Neural cell (in vitro differentiated cells): Measurements from ENCODE around the gene DNAJB11. TPM values are rescaled to one million over a fixed set of nuclear protein-coding genes. Genes with fewer than 3 reads are reported as not detected.

Experiments
- H2AFZ ChIP-seq: fragments of 200-600, 300-800 bp; sonication (generic), shearing (Covaris generic); 2 replicates; pipeline ENCODE4 v1.6.0; 2014; ENCODE audit warnings: low read depth, mild to moderate bottlenecking, antibody characterized with exemption, low read length, moderate library complexity
- H3F3A ChIP-seq: fragments of 200-600 bp; shearing (Covaris generic); 2 replicates; pipeline ENCODE4 v1.6.1; 2016; ENCODE audit warnings: mild to moderate bottlenecking, moderate library complexity, mixed read lengths, antibody characterized with exemption, low read length; ENCODE audit not compliant: insufficient read depth, poor library complexity, severe bottlenecking
- H3K27ac ChIP-seq: fragments of 200-600, 300-800 bp; sonication (generic), shearing (Covaris generic); 2 replicates; pipeline ENCODE4 v1.5.1; 2014; ENCODE audit warnings: mild to moderate bottlenecking, low read length, moderate library complexity
- H3K27me3 ChIP-seq: fragments of 300-800, 200-600 bp; sonication (generic), shearing (Covaris generic); 2 replicates; pipeline ENCODE4 v1.6.0; 2014; ENCODE audit warnings: mild to moderate bottlenecking, low read depth, low read length, moderate library complexity; ENCODE audit not compliant: insufficient read depth
- H3K36me3 ChIP-seq: fragments of 300-800, 200-600 bp; sonication (generic), shearing (Covaris generic); 2 replicates; pipeline ENCODE4 v1.5.1; 2014; ENCODE audit warnings: mild to moderate bottlenecking, antibody characterized with exemption, low read length, moderate library complexity; ENCODE audit not compliant: insufficient read depth
- H3K4me2 ChIP-seq: fragments of 300-800, 200-600 bp; sonication (generic), shearing (Covaris generic); 2 replicates; pipeline ENCODE4 v1.6.0; 2014; ENCODE audit warnings: mild to moderate bottlenecking, low read length
- H3K4me3 ChIP-seq: fragments of 300-800, 200-600 bp; sonication (generic), shearing (Covaris generic); 2 replicates; pipeline ENCODE4 v1.5.1; 2014; ENCODE audit warnings: mild to moderate bottlenecking, low read length, moderate library complexity
- H3K79me2 ChIP-seq: fragments of 200-600 bp; shearing (Covaris generic); replicated peaks from 2 replicates; pipeline ENCODE4 v1.6.0; 2014; ENCODE audit warnings: mild to moderate bottlenecking, low read length, moderate library complexity; ENCODE audit not compliant: insufficient read depth
- H3K9ac ChIP-seq: fragments of 300-800, 200-600 bp; sonication (generic), shearing (Covaris generic); 2 replicates; pipeline ENCODE4 v1.6.1; 2016; ENCODE audit warnings: mild to moderate bottlenecking, low read length, mixed read lengths
- H3K9me2 ChIP-seq: fragments of 200-600 bp; shearing (Covaris generic); 2 replicates; pipeline ENCODE4 v1.6.1; 2016; ENCODE audit warnings: mild to moderate bottlenecking, low read length, mixed read lengths; ENCODE audit not compliant: insufficient read depth
- H3K9me3 ChIP-seq: fragments of 200-600, 300-800 bp; sonication (generic), shearing (Covaris generic); 2 replicates; pipeline ENCODE4 v1.6.1; 2016; ENCODE audit warnings: mild to moderate bottlenecking, mixed run types, low read length, moderate library complexity, mixed read lengths
- H4K20me1 ChIP-seq: fragments of 200-600 bp; shearing (Covaris generic); 2 replicates; pipeline ENCODE4 v1.6.1; 2016; ENCODE audit warnings: mild to moderate bottlenecking, mixed run types; ENCODE audit not compliant: insufficient read depth
- CTCF ChIP-seq: fragments of 450-650 bp; IDR thresholded peaks from 2 replicates; pipeline ENCODE4 v1.5.1; 2014; ENCODE audit warnings: antibody characterized with exemption, mild to moderate bottlenecking, moderate library complexity; ENCODE audit not compliant: poor library complexity, severe bottlenecking
- EP300 ChIP-seq: fragments of 450-650 bp; conservative IDR thresholded peaks from 2 replicates; pipeline ENCODE4 v1.6.1; 2014; ENCODE audit warnings: antibody characterized with exemption, mild to moderate bottlenecking, moderate library complexity; ENCODE audit not compliant: poor library complexity, severe bottlenecking
- EZH2 ChIP-seq: fragments of 200-600, 300-800 bp; shearing (Covaris generic), sonication (generic); IDR thresholded peaks from 2 replicates; pipeline ENCODE4 v1.6.1; 2014; ENCODE audit warnings: antibody characterized with exemption, low read length, borderline replicate concordance, mild to moderate bottlenecking; ENCODE audit not compliant: insufficient read depth, poor library complexity, severe bottlenecking
- MXI1 ChIP-seq: fragments of 450-650 bp; conservative IDR thresholded peaks from 2 replicates; pipeline ENCODE4 v1.6.1; 2014; ENCODE audit warnings: antibody characterized with exemption, mild to moderate bottlenecking; ENCODE audit not compliant: poor library complexity, severe bottlenecking
- POLR2AphosphoS5 ChIP-seq: IDR thresholded peaks from 2 replicates; pipeline ENCODE4 v1.6.1; 2012
- RAD21 ChIP-seq: fragments of 450-650 bp; conservative IDR thresholded peaks from 2 replicates; pipeline ENCODE4 v1.6.1; 2014; ENCODE audit warnings: antibody characterized with exemption, mild to moderate bottlenecking, moderate library complexity
- REST ChIP-seq: IDR thresholded peaks from 2 replicates; pipeline ENCODE4 v1.6.1; 2012; ENCODE audit warnings: borderline replicate concordance
- SMC3 ChIP-seq: fragments of 450-650 bp; conservative IDR thresholded peaks from 2 replicates; pipeline ENCODE4 v1.6.1; 2014; ENCODE audit warnings: antibody characterized with exemption, mild to moderate bottlenecking, moderate library complexity; ENCODE audit not compliant: poor library complexity
- TAF1 ChIP-seq: IDR thresholded peaks from 2 replicates; pipeline ENCODE4 v1.6.1; 2012; ENCODE audit warnings: low read depth
- polyA plus RNA-seq: library from polyadenylated mRNA; depleted of rRNA; stranded (reverse); fragments of >200 nt; gene quantifications from 2 replicates; pipeline ENCODE4 v1.2.3, GENCODE V29; 2014

DNAJB11 gene
- polyA plus RNA-seq, 1 donor from 2014 or later: 108 TPM

- TF ChIP-seq EP300 (no peak), REST (no peak), TAF1 (no peak), CTCF (no peak), POLR2AphosphoS5 (no peak), EZH2 (no peak), RAD21 (no peak), MXI1 (no peak), SMC3 (no peak)
Observed at GRCh38 chr3:186524616-186525015, 45.9 kb upstream of the DNAJB11 start.

GRCh38 chr3:186525369-186526255 lies 44.9 kb upstream of the DNAJB11 start:
- no peaks in the 10 kb centered on the region for H3K79me2 ChIP-seq
- H3F3A ChIP-seq: no peaks in the 10 kb centered on the region
- no peaks in the 10 kb centered on the region for H3K36me3 ChIP-seq
- H3K27ac ChIP-seq: no peak overlapping the region
- no peaks in the 10 kb centered on the region for H4K20me1 ChIP-seq
- no peak overlapping the region for H3K9ac ChIP-seq
- H3K27me3 ChIP-seq: no peaks in the 10 kb centered on the region
- no peak overlapping the region for H2AFZ ChIP-seq
- H3K9me2 ChIP-seq: no peaks in the 10 kb centered on the region
- no peaks in the 10 kb centered on the region for H3K9me3 ChIP-seq
- no peak overlapping the region for H3K4me3 ChIP-seq
- H3K4me2 ChIP-seq: no peak overlapping the region
- no peak for TF ChIP-seq TAF1
- TF ChIP-seq MXI1: no peak
- TF ChIP-seq EZH2: no peak
- TF ChIP-seq REST: no peak
- TF ChIP-seq EP300: no peak
- no peak for TF ChIP-seq RAD21
- TF ChIP-seq CTCF: no peak
- no peak for TF ChIP-seq SMC3
- TF ChIP-seq POLR2AphosphoS5: no peak

More at GRCh38 chr3:186524616-186525015, 45.9 kb upstream of the DNAJB11 start:
- Histone ChIP-seq H3K27me3 (no peaks in the 10 kb centered on the region), H3F3A (no peaks in the 10 kb centered on the region), H3K9me3 (no peaks in the 10 kb centered on the region), H3K36me3 (no peaks in the 10 kb centered on the region), H2AFZ (no peak overlapping the region), H3K79me2 (no peaks in the 10 kb centered on the region), H3K27ac (no peak overlapping the region), H3K9ac (no peak overlapping the region), H3K4me3 (no peak overlapping the region), H4K20me1 (no peaks in the 10 kb centered on the region), H3K4me2 (no peak overlapping the region), H3K9me2 (no peaks in the 10 kb centered on the region)
